CD14-positive monocyte (primary cell): Measurements from ENCODE around the gene TACC2. TPM values are rescaled to one million over a fixed set of nuclear protein-coding genes. Genes with fewer than 3 reads are reported as not detected.
A peak's percentile ranks its signal among the peaks of the same experiment; 100 is the strongest.

Source experiments
- DNase-seq, 3 donors: peaks; one replicate each; pipeline ENCODE4 v3.0.0-alpha.2; 2011 to 2022
- H2AFZ ChIP-seq: 2 replicates; pipeline ENCODE4 v1.6.0; 2012; ENCODE audit warnings: mild to moderate bottlenecking, low read depth, low read length, inconsistent platforms; ENCODE audit not compliant: insufficient read depth, poor library complexity, severe bottlenecking
- H3K27ac ChIP-seq, 2 donors: 1 replicate in 1 of 2; 2 replicates in 1 of 2; pipeline ENCODE4 v1.5.1; 2012 to 2013; ENCODE audit warnings: low read length in 2 of 2, control low read depth in 1 of 2, inconsistent platforms in 1 of 2, low read depth in 1 of 2, mild to moderate bottlenecking in 1 of 2
- H3K27me3 ChIP-seq, 2 donors: one replicate each; pipeline versions ENCODE4 v1.6.0 to v1.6.1; 2011 to 2013; ENCODE audit warnings: low read length in 2 of 2; ENCODE audit not compliant: control insufficient read depth in 2 of 2, insufficient read depth in 2 of 2
- H3K36me3 ChIP-seq, 2 donors: replicated peaks in 1 of 2; 1 replicate in 1 of 2; 2 replicates in 1 of 2; pipeline versions ENCODE4 v1.5.1 to v1.6.1; 2012 to 2013; ENCODE audit warnings: low read length in 2 of 2, control low read depth in 1 of 2, inconsistent platforms in 1 of 2, mild to moderate bottlenecking in 1 of 2; ENCODE audit not compliant: insufficient read depth in 2 of 2, control insufficient read depth in 1 of 2
- H3K4me1 ChIP-seq, 2 donors: 1 replicate in 1 of 2; 2 replicates in 1 of 2; pipeline versions ENCODE4 v1.5.1 to v1.6.1; 2012 to 2013; ENCODE audit warnings: low read length in 2 of 2, control low read depth in 1 of 2, inconsistent platforms in 1 of 2, mild to moderate bottlenecking in 1 of 2, moderate library complexity in 1 of 2; ENCODE audit not compliant: insufficient read depth in 2 of 2, control insufficient read depth in 1 of 2
- H3K4me2 ChIP-seq: replicated peaks from 2 replicates; pipeline ENCODE3; 2012; ENCODE audit warnings: low read length, moderate library complexity, mild to moderate bottlenecking; ENCODE audit not compliant: poor library complexity, severe bottlenecking; ENCODE audit errors: extremely low read depth
- H3K4me3 ChIP-seq, 3 experiments: fragments of 200-600 bp in 1 of 3; sonication (generic) in 1 of 3; replicated peaks in 1 of 3; 1 replicate in 2 of 3; 2 replicates in 1 of 3; pipeline ENCODE4 v1.5.1; 2011 to 2013; ENCODE audit warnings: low read length in 3 of 3, mild to moderate bottlenecking in 3 of 3, control low read depth in 2 of 3, low read depth in 2 of 3, inconsistent platforms in 1 of 3, moderate library complexity in 1 of 3
- H3K79me2 ChIP-seq: 2 replicates; pipeline ENCODE4 v1.6.0; 2012; ENCODE audit warnings: mild to moderate bottlenecking, control low read depth, inconsistent platforms, low read length, moderate library complexity; ENCODE audit not compliant: insufficient read depth
- H3K9ac ChIP-seq: 2 replicates; pipeline ENCODE4 v1.6.0; 2017; ENCODE audit warnings: low read length, mild to moderate bottlenecking; ENCODE audit not compliant: insufficient read depth, poor library complexity, severe bottlenecking
- H3K9me3 ChIP-seq, 2 donors: replicated peaks in 1 of 2; 1 replicate in 1 of 2; 2 replicates in 1 of 2; pipeline versions ENCODE4 v1.5.1 to v1.6.1; 2012 to 2013; ENCODE audit warnings: low read length in 2 of 2, control low read depth in 1 of 2; ENCODE audit not compliant: control insufficient read depth in 1 of 2, insufficient read depth in 1 of 2
- H4K20me1 ChIP-seq: 2 replicates; pipeline ENCODE4 v1.6.0; 2012; ENCODE audit warnings: mild to moderate bottlenecking, low read length, control low read depth, moderate library complexity; ENCODE audit not compliant: insufficient read depth
- H3K27ac Mint-ChIP-seq, 7 donors: one replicate each; pipeline ENCODE4 v1.8.0; 2020; ENCODE audit warnings: mild to moderate bottlenecking in 7 of 7, mixed read lengths in 7 of 7, moderate library complexity in 6 of 7, inconsistent platforms in 2 of 7
- H3K27me3 Mint-ChIP-seq, 3 donors: one replicate each; pipeline ENCODE4 v1.8.0; 2021 to 2022; ENCODE audit warnings: low read depth in 3 of 3, mild to moderate bottlenecking in 3 of 3, mixed read lengths in 3 of 3, moderate library complexity in 3 of 3, inconsistent platforms in 1 of 3
- H3K36me3 Mint-ChIP-seq, 2 donors: one replicate each; pipeline ENCODE4 v1.8.0; 2020; ENCODE audit warnings: mixed read lengths in 2 of 2, inconsistent platforms in 1 of 2, mild to moderate bottlenecking in 1 of 2
- H3K4me1 Mint-ChIP-seq: one replicate; pipeline ENCODE4 v1.8.0; 2020; ENCODE audit warnings: mild to moderate bottlenecking, mixed read lengths
- H3K4me3 Mint-ChIP-seq, 2 donors: one replicate each; pipeline ENCODE4 v1.8.0; 2020; ENCODE audit warnings: mild to moderate bottlenecking in 2 of 2, mixed read lengths in 2 of 2, moderate library complexity in 1 of 2
- H3K9me3 Mint-ChIP-seq, 7 donors: one replicate each; pipeline ENCODE4 v1.8.0; 2020 to 2022; ENCODE audit warnings: mixed read lengths in 7 of 7, mild to moderate bottlenecking in 6 of 7, moderate library complexity in 6 of 7, inconsistent platforms in 2 of 7
- WGBS: methylation state at CpG from one replicate; pipeline ENCODE4 v1.1.5; 2013; ENCODE audit warnings: missing lambda C conversion rate; ENCODE audit not compliant: insufficient coverage; 5-methylcytosine and 5-hydroxymethylcytosine counted together
- intact Hi-C, 2 donors: fragments of 100-400 bp; cut with micrococcal nuclease; formaldehyde crosslinking; loops; one replicate each; pipeline versions ENCODE4 v1.15.0 to v1.15.1; 2023
- polyA plus RNA-seq, 3 donors: library from polyadenylated mRNA; depleted of rRNA in 1 of 3; unstranded in 2 of 3; stranded (reverse) in 1 of 3; fragments of 300-500 nt in 2 of 3; fragments of >200 nt in 1 of 3; fragmentation: Illumina TruSeq in 2 of 3; gene quantifications; 1 replicate in 2 of 3; 2 replicates in 1 of 3; pipeline ENCODE4 v1.2.3, GENCODE V29; 2012 to 2021
- TF ChIP-seq, protein P1 (sequence below): fragments of 200-600 bp; IDR thresholded peaks from one replicate; pipeline ENCODE4 v1.8.0; 2022; ENCODE audit warnings: antibody characterized with exemption, mild to moderate bottlenecking

Gene TACC2
- polyA plus RNA-seq, 3 donors, result 0.03 TPM; not detected in 2

DNA sequence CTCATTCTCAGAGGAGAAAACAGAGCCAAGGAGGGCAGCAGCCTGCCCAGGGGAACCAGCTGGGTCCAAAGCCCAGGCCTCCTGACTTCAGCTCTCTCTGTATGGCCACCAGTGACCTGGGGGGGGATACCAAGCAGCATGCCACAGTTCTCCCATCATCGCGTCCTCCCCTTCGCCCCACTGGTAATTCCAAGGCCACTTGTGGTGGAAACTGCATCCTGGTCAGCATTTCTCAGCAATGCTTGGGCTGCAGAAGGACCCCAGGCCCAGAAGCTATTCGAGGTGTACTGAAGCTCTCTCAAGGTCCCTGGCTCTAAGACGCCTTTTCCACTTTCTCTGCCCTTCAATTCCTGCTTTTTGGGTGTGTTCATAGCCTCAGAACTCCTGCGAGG lies 309.2 kb downstream of the TACC2 start:
- no peaks in the 10 kb centered on the region for H3K27me3 ChIP-seq
- no peaks in the 10 kb centered on the region for H4K20me1 ChIP-seq
- WGBS, result 84% methylated on average over 6 of the region's 6 CpGs
- Mint-ChIP-seq H3K4me3 (no peak overlapping the region), H3K4me1 (no peaks in the 10 kb centered on the region), H3K27me3 (peaks cover 3 to 9% (median 8%) of the 10 kb centered on the region in 3 donors), H3K36me3 (no peaks in the 10 kb centered on the region), H3K9me3 (no peaks in the 10 kb centered on the region), H3K27ac (no peak overlapping the region)
- H3K4me3 ChIP-seq, result no peak overlapping the region
- H3K4me2 ChIP-seq, result no peak overlapping the region
- intact Hi-C loops, result loop anchor here (2.0 to 10.0 kb wide), 4 partner anchors 137 to 269 kb away; partner anchors contain the start of gene DMBT1 (in 1 of the 2)
- H2AFZ ChIP-seq, result no peak overlapping the region
- H3K79me2 ChIP-seq, result no peaks in the 10 kb centered on the region
- no peak overlapping the region for H3K9ac ChIP-seq
- no peaks in the 10 kb centered on the region for H3K4me1 ChIP-seq
- no peaks in the 10 kb centered on the region for H3K36me3 ChIP-seq
- DNase-seq, result no peak
- H3K27ac ChIP-seq, result no peak overlapping the region
- H3K9me3 ChIP-seq, result no peaks in the 10 kb centered on the region
- TF ChIP-seq, protein P1, sequence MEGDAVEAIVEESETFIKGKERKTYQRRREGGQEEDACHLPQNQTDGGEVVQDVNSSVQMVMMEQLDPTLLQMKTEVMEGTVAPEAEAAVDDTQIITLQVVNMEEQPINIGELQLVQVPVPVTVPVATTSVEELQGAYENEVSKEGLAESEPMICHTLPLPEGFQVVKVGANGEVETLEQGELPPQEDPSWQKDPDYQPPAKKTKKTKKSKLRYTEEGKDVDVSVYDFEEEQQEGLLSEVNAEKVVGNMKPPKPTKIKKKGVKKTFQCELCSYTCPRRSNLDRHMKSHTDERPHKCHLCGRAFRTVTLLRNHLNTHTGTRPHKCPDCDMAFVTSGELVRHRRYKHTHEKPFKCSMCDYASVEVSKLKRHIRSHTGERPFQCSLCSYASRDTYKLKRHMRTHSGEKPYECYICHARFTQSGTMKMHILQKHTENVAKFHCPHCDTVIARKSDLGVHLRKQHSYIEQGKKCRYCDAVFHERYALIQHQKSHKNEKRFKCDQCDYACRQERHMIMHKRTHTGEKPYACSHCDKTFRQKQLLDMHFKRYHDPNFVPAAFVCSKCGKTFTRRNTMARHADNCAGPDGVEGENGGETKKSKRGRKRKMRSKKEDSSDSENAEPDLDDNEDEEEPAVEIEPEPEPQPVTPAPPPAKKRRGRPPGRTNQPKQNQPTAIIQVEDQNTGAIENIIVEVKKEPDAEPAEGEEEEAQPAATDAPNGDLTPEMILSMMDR, result no peak

DNA sequence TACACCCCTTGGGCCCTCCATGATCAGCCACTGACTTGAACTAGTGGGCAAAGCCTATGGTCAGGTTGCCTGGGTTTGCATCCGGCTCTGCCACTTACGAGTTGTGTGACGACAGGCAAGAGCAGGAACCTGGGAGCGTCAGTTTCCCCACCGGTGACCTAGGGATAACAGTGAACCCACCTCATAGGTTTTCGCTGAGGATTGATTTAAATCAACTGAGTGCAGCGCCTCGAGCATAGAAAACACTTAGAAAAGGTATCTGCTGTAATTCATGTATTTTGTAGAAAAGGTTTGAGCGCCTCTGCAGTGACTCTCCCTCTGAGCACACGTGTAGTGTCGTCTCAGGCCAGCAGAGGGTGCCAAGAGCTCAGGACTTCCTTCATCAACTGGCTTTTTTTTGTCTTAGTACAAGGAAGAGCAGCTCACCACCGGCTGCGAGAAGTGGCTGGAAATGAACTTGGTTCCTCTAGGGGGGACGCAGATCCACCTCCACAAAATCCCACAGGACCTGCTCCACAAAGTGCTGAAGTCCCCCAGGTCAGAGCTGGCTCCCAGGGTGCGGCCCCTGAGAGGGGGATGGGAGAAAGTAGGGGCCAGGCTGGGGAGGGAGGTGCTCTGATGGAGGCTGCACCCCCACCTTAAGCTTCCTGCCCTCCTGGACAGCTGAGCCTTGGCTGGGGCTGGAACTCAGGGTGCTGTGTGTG lies 309.8 kb downstream of the TACC2 start:
- no peak overlapping the region for H3K27ac ChIP-seq
- no peaks in the 10 kb centered on the region for H3K27me3 ChIP-seq
- H3K9ac ChIP-seq, result no peak overlapping the region
- no peaks in the 10 kb centered on the region for H3K79me2 ChIP-seq
- Mint-ChIP-seq H3K4me3 (no peak overlapping the region), H3K9me3 (no peaks in the 10 kb centered on the region), H3K36me3 (no peaks in the 10 kb centered on the region), H3K4me1 (no peaks in the 10 kb centered on the region), H3K27ac (no peak overlapping the region), H3K27me3 (peaks cover 3 to 9% (median 8%) of the 10 kb centered on the region in 3 donors)
- H4K20me1 ChIP-seq, result no peaks in the 10 kb centered on the region
- no peaks in the 10 kb centered on the region for H3K4me1 ChIP-seq
- TF ChIP-seq, protein P1, result peak; percentile 81
- intact Hi-C loops, result loop anchor here (2.0 to 10.0 kb wide), 4 partner anchors 136 to 269 kb away; partner anchors contain the start of gene DMBT1 (in 1 of the 2)
- no peak overlapping the region for H2AFZ ChIP-seq
- H3K36me3 ChIP-seq, result no peaks in the 10 kb centered on the region
- WGBS, result 37% methylated on average over 10 of the region's 15 CpGs
- H3K9me3 ChIP-seq, result no peaks in the 10 kb centered on the region
- H3K4me2 ChIP-seq, result no peak overlapping the region
- H3K4me3 ChIP-seq, result no peak overlapping the region
- peak; percentile 21 to 45 (median 43) for DNase-seq
